HG02678 (cell line): ENCODE measurements around the gene INCA1.

Source experiments
- ATAC-seq: cut with Tn5 transposase; IDR thresholded peaks from one replicate; pipeline ENCODE4 v1.9.1; 2021; ENCODE audit warnings: mild to moderate bottlenecking, moderate library complexity; ENCODE audit not compliant: unreplicated experiment

The INCA1 gene

DNA sequence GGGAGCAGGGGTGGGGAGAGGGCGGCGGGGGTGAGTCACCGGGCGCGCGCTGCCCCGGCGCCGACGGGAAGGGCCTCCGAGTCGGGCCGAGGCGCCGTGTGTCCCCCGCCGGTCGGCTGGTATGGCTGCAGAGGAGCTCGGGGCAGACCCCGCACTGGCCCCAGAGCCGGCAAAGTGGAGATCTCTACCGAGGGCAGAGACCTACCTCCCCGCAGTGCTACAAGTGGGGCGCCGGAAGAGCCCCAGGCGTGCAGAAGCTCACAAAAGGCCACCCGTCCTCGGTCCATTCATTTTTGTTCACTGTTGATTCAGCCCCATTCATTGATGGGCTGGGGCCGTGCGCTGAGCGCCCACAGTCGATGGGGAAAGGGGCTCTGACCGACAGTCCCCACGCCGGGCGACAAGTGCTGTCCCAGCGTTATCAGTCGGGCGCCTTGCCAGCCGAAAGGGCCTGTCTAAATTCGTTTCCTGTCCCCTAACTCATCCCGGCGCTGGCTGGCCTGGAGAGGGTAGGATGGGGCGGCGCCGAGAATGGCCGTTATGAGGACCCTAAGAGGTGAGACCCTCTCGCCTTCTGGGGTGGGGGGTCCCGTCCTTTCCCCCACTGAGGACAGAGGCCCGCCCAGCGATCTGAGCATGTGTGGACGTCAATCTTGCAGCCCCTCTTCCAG lies 47.1 kb downstream of the INCA1 start:
- no peak for ATAC-seq

DNA sequence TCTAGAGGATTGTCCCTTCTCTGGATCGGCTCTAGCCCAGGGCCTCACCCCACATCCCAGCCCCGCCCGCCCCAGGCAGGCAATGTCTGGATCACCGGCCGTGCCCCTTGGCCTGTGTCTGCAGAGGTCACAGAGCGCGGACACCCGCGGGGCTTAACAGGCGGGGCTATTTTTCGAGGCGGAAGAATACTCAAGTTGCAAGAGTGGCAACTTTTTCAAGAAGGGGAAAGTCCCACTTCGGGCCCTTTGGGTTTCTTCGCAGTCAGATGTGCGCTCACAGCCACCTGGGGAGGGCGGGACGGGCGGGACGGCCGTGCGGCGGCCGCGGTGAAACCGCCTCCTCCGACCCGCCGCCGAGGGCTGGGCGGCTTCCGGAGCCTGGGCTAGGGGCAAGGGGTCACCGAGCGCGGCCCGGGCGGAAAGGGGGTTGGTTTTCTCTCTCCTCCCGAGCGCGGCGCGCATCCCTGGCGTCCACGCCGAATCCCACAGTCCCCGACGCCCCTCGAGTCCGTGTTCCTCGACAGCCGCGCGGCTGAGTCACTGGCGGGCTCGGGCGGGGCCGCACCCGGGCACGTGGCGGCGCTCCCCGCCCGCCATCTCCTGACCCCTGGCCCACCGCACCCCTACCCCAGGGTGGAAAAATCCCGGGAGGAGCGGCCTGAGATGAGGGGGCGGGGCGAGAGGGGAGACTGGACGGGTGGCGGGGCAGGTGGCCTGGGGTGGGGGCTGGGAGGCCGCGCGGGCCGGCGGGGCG lies 47.8 kb downstream of the INCA1 start:
- peak; percentile 37 for ATAC-seq

- peak; percentile 39 for ATAC-seq
Measured at GRCh38 chr17:4948931-4949320, 48.4 kb downstream of the INCA1 start.

GRCh38 chr17:4948166-4948930 lies 49.0 kb downstream of the INCA1 start, which contains the start of gene PFN1:
TSS of gene PFN1 (minus strand) at chr17:4948530. CDS start at chr17:4948394, 136 bp downstream.
- peak; percentile 25 for ATAC-seq

- no peak for ATAC-seq
Measured at GRCh38 chr17:4947411-4948165, 49.7 kb downstream of the INCA1 start.

GRCh38 chr17:4947010-4947410 lies 50.3 kb downstream of the INCA1 start:
- ATAC-seq: no peak

DNA sequence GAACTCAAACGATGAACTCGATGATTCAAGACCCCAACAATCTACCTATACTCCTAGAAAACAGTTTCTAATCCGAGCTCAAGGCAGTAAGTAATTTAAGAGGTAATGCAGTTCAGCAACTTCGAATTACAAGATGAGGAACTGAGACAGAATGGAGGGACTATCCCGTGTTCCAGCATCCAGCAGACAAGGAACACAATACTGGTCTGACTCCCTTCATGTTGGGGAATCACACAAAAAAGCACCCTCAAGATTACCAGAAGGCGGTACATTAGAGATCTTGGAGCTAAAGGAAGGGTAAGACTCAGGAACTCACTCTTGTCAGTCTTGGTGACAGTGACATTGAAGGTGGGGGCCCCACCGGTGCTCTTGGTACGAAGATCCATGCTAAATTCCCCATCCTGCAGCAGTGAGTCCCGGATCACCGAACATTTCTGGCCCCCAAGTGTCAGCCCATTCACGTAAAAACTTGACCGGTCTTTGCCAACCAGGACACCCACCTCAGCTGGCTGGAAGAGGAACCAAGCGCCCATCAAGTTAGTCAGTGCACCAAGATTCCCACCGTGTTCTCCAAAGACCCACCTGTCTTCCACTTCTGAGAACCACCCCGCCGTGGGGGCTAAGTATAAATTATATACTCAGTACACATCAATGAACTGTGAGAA lies 50.9 kb downstream of the INCA1 start:
- ATAC-seq: no peak

- no peak for ATAC-seq
Measured at GRCh38 chr17:4945944-4946280, 51.4 kb downstream of the INCA1 start.

DNA sequence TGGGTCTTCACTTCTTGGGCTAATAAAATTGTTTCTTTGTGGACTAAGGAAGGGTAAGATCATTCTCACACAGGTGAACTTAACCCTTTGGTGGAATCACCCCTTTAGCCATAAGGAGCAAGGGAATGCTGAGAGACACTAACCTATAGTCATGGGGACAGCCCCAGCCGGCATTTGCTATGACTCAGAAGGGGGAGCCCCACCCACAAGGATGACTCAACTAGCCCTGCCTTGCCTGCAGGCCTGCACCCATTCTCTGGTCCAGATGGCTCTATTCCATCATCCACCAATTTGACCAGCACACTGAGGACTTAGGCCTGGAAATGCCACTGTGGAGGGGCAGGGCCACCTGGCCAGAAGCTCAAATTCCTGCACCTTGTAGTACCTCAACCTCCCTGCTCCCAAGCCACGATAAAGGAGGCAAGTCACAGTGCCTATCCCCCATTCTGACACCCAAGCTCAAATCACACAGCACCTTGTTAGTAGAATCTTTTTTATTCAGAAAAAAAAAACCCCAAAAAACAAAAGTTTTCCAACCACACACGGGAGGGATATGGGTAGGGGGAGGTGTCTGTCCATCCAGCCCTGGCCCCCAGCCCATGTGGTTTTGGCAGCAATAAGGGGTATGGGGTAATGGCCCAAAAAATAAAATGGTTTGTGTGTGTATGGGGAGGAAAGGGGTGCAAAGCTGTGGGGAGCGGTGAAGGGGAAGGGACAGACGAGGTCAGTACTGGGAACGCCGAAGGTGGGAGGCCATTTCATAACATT lies 52.0 kb downstream of the INCA1 start:
- ATAC-seq: no peak

DNA sequence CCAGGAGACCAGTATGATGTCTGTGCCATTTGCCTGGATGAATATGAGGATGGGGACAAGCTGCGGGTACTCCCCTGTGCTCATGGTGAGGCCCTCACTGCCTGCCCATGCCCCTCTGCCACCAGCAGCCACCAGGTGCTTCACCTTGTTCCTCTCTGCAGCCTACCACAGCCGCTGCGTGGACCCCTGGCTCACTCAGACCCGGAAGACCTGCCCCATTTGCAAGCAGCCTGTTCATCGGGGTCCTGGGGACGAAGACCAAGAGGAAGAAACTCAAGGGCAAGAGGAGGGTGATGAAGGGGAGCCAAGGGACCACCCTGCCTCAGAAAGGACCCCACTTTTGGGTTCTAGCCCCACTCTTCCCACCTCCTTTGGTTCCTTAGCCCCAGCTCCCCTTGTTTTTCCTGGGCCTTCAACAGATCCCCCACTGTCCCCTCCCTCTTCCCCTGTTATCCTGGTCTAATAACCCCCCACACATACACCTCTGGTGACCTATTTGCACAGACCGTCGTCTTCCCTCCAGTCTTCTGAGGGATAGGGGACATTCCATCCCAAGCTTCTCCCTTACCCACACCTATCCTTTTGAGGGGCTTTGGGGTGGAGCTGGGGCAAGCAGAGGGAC lies 52.7 kb downstream of the INCA1 start:
- no peak for ATAC-seq

GRCh38 chr17:4944163-4944553 lies 53.2 kb downstream of the INCA1 start:
- ATAC-seq: no peak

DNA sequence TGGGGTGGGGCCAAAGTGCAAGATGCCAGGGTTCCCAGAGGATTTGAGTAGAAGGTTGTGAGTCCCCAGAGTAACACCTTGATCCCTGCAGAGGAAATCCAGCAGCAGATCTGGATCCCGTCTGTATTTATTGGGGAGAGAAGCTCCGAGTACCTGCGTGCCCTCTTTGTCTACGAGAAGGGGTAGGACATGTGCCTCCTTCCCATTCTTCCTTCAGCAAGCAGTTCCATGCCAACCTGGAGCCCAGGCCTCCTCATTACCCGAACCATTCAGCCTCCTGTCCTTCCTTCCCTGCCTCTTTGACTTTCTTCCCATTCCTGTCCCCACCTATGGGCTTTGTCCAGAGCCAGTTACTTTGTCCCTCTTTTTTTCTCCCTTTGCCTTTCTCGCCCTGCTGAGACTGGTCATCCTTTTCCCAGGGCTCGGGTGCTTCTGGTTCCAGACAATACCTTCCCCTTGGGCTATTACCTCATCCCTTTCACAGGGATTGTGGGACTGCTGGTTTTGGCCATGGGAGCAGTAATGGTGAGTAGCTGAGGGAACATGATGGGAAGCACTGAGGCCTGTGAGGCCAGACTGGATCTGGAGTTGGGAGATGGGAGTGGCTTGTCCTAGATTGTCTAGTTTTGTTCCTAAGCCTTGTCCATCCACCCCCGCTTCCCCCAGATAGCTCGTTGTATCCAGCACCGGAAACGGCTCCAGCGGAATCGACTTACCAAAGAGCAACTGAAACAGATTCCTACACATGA lies 54.4 kb downstream of the INCA1 start:
- ATAC-seq: no peak

GRCh38 chr17:4941319-4941610 lies 56.1 kb downstream of the INCA1 start:
- ATAC-seq: no peak

GRCh38 chr17:4940555-4941318 lies 56.6 kb downstream of the INCA1 start:
- no peak for ATAC-seq

GRCh38 chr17:4939796-4940554 lies 57.3 kb downstream of the INCA1 start, which contains the start of the genes RNF167 and SLC25A11:
TSS of gene RNF167 (plus strand) at chr17:4940268. CDS start at chr17:4940910, 642 bp downstream.
TSS of gene SLC25A11 (minus strand) at chr17:4940046. CDS start at chr17:4939910, 136 bp downstream.
- peak; percentile 77 for ATAC-seq

GRCh38 chr17:4939546-4939795 lies 57.9 kb downstream of the INCA1 start:
- ATAC-seq: peak; percentile 4
